ENCODE data around the gene IL1RN.
A peak's percentile ranks its signal among the peaks of the same experiment; 100 is the strongest.

The IL1RN gene

GRCh38 chr2:113129519-113130078, 2.2 kb downstream of the IL1RN start:
- no peak for DNase-seq

- no peak for DNase-seq
Observed at GRCh38 chr2:113131352-113132185, 4.2 kb downstream of the IL1RN start.

GRCh38 chr2:113132414-113133021, 5.1 kb downstream of the IL1RN start:
- no peak for DNase-seq

- DNase-seq: no peak
Observed at GRCh38 chr2:113133704-113134598, 6.6 kb downstream of the IL1RN start.

GRCh38 chr2:113134717-113135116, 7.3 kb downstream of the IL1RN start:
- DNase-seq: no peak

GRCh38 chr2:113135317-113135716, 7.9 kb downstream of the IL1RN start:
- no peak for DNase-seq

GRCh38 chr2:113136828-113137775, 9.7 kb downstream of the IL1RN start:
- peak in 1 of 2 experiments; percentile 19 for DNase-seq

- no peak for DNase-seq
Observed at GRCh38 chr2:113137827-113138226, 10.4 kb downstream of the IL1RN start.

- DNase-seq: peak in 1 of 2 experiments; percentile 15
Observed at GRCh38 chr2:113138428-113139322, 11.3 kb downstream of the IL1RN start.

- DNase-seq: no peak
Observed at GRCh38 chr2:113141451-113141850, 14.1 kb downstream of the IL1RN start.

GRCh38 chr2:113142290-113142689, 14.9 kb downstream of the IL1RN start:
- no peak for DNase-seq

GRCh38 chr2:113144259-113144658, 16.9 kb downstream of the IL1RN start:
- no peak for DNase-seq

GRCh38 chr2:113148606-113149552, 21.5 kb downstream of the IL1RN start:
- DNase-seq: no peak

- no peak for DNase-seq
Observed at GRCh38 chr2:113149553-113150257, 22.3 kb downstream of the IL1RN start.

GRCh38 chr2:113150258-113150601, 22.8 kb downstream of the IL1RN start:
- no peak for DNase-seq

- DNase-seq: no peak
Observed at GRCh38 chr2:113155331-113155730, 27.9 kb downstream of the IL1RN start.

GRCh38 chr2:113156278-113157117, 29.1 kb downstream of the IL1RN start:
- DNase-seq: no peak

All from SHP77 (cell line).